NCI-H345 (cell line): Measurements from ENCODE around the gene MYH9.

Experiments
- DNase-seq: peaks from one replicate; lab custom pipeline; 2025; lab: John Stamatoyannopoulos, UW

The MYH9 gene

GRCh38 chr22:36330655-36331305 lies 57.0 kb downstream of the MYH9 start:
- DNase-seq = no peak

- DNase-seq = no peak
Measured at GRCh38 chr22:36330127-36330526, 57.6 kb downstream of the MYH9 start.

GRCh38 chr22:36329254-36330078 lies 58.3 kb downstream of the MYH9 start:
- no peak for DNase-seq

- no peak for DNase-seq
Measured at GRCh38 chr22:36328635-36329253, 59.0 kb downstream of the MYH9 start.

- no peak for DNase-seq
Measured at GRCh38 chr22:36327922-36328551, 59.7 kb downstream of the MYH9 start.

- no peak for DNase-seq
Measured at GRCh38 chr22:36326178-36327161, 61.3 kb downstream of the MYH9 start.

GRCh38 chr22:36325154-36326031 lies 62.4 kb downstream of the MYH9 start:
- no peak for DNase-seq

GRCh38 chr22:36324414-36324813 lies 63.4 kb downstream of the MYH9 start:
- no peak for DNase-seq

GRCh38 chr22:36323855-36324331 lies 63.9 kb downstream of the MYH9 start:
- no peak for DNase-seq

- DNase-seq = no peak
Measured at GRCh38 chr22:36323182-36323854, 64.4 kb downstream of the MYH9 start.

GRCh38 chr22:36322602-36322915 lies 65.2 kb downstream of the MYH9 start:
- no peak for DNase-seq

GRCh38 chr22:36321797-36322601 lies 65.8 kb downstream of the MYH9 start:
- DNase-seq = no peak

GRCh38 chr22:36320553-36320952 lies 67.2 kb downstream of the MYH9 start:
- no peak for DNase-seq

- no peak for DNase-seq
Measured at GRCh38 chr22:36319595-36320497, 67.9 kb downstream of the MYH9 start.

- DNase-seq = no peak
Measured at GRCh38 chr22:36318442-36318841, 69.3 kb downstream of the MYH9 start.

GRCh38 chr22:36317658-36318271 lies 70.0 kb downstream of the MYH9 start:
- no peak for DNase-seq

- DNase-seq = no peak
Measured at GRCh38 chr22:36316419-36316818, 71.3 kb downstream of the MYH9 start.
